ENCODE data around the gene GALNT1.

DNA sequence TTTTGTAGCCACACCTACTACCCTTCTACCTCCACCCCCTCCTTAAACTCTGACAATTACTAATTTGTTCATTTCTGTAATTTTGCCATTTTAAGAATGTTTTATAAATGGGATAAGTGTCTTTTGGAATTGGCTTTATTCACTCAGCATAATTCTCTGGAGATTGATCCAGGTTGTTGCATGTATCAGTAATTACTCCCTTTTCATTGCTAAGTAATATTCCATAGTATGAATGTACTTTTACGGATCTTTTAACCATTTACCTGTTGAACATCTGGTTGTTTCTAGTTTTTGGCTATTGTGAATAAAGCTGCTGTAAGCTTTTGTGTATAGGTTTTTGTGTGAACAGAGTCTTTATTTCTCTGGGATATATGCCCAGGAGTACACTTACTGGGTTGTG is 4.1 kb downstream of the GALNT1 start:
- TF ChIP-seq, protein P1, sequence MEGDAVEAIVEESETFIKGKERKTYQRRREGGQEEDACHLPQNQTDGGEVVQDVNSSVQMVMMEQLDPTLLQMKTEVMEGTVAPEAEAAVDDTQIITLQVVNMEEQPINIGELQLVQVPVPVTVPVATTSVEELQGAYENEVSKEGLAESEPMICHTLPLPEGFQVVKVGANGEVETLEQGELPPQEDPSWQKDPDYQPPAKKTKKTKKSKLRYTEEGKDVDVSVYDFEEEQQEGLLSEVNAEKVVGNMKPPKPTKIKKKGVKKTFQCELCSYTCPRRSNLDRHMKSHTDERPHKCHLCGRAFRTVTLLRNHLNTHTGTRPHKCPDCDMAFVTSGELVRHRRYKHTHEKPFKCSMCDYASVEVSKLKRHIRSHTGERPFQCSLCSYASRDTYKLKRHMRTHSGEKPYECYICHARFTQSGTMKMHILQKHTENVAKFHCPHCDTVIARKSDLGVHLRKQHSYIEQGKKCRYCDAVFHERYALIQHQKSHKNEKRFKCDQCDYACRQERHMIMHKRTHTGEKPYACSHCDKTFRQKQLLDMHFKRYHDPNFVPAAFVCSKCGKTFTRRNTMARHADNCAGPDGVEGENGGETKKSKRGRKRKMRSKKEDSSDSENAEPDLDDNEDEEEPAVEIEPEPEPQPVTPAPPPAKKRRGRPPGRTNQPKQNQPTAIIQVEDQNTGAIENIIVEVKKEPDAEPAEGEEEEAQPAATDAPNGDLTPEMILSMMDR (IDR thresholded peaks at IDR 0.05), result no peak
- no peak for TF ChIP-seq POLR2A (IDR thresholded peaks at IDR 0.05)

Measured in esophagus squamous epithelium (tissue), 4 donors.